Muscle layer of duodenum (tissue), 2 donors: ENCODE results near the gene IFRD2.

ENCODE experiments used
- H3K27ac ChIP-seq: one replicate; pipeline ENCODE4 v1.7.0; 2013; ENCODE audit warnings: mild to moderate bottlenecking, low read length
- H3K27me3 ChIP-seq: one replicate; pipeline ENCODE4 v1.7.0; 2013; ENCODE audit warnings: low read depth, mild to moderate bottlenecking, control low read depth, low read length
- H3K36me3 ChIP-seq, 2 donors: one replicate each; pipeline ENCODE4 v1.7.0; 2013; ENCODE audit warnings: low read length in 2 of 2, control low read depth in 1 of 2, mild to moderate bottlenecking in 1 of 2; ENCODE audit not compliant: insufficient read depth in 2 of 2, control insufficient read depth in 1 of 2
- H3K4me1 ChIP-seq, 2 donors: one replicate each; pipeline ENCODE4 v1.7.0; 2013; ENCODE audit warnings: low read length in 2 of 2, mild to moderate bottlenecking in 2 of 2, control low read depth in 1 of 2, moderate library complexity in 1 of 2; ENCODE audit not compliant: insufficient read depth in 2 of 2, control insufficient read depth in 1 of 2
- H3K4me3 ChIP-seq, 2 donors: one replicate each; pipeline ENCODE4 v1.7.0; 2013; ENCODE audit warnings: low read length in 2 of 2, low read depth in 1 of 2, mild to moderate bottlenecking in 1 of 2
- H3K9me3 ChIP-seq, 2 donors: one replicate each; pipeline ENCODE4 v1.7.0; 2013; ENCODE audit warnings: low read length in 2 of 2, control low read depth in 1 of 2, mild to moderate bottlenecking in 1 of 2; ENCODE audit not compliant: control insufficient read depth in 1 of 2
- donor health status: healthy.

The IFRD2 gene

DNA sequence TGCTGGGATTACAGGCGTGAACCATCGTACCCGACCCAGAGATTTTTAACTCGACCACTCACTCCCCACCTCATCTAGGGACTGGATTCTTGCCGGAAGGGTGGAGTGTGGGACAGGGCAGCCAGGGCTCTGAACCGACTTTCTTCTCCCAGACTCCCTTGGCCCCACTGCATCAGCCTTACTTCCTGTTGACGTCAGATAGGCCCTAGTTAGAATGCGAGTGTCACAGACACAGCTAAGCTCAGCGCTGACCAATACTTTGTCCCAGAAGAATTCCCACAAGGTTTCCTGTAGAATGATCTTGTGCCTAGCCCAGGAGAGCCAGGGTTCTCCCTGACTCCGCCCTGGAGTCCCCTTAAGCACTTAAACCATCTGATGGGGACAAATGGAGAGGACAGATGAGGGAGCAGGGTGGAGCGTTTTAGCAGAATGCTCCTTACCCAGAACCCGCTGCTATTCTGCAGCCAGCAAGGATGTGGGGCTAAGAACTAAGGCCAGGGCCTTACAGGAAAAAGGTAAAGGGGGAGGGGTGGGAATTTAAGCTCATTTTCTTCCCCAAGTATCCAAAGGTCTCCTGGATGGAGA is 41.6 kb upstream of the IFRD2 start:
- Histone ChIP-seq H3K27ac (peak overlapping the region; percentile 41), H3K9me3 (no peaks in the 10 kb centered on the region), H3K36me3 (peaks cover 20 to 32% of the 10 kb centered on the region in 2 donors), H3K27me3 (no peaks in the 10 kb centered on the region), H3K4me1 (peaks cover 3 to 32% of the 10 kb centered on the region in 2 donors), H3K4me3 (no peak overlapping the region)

DNA sequence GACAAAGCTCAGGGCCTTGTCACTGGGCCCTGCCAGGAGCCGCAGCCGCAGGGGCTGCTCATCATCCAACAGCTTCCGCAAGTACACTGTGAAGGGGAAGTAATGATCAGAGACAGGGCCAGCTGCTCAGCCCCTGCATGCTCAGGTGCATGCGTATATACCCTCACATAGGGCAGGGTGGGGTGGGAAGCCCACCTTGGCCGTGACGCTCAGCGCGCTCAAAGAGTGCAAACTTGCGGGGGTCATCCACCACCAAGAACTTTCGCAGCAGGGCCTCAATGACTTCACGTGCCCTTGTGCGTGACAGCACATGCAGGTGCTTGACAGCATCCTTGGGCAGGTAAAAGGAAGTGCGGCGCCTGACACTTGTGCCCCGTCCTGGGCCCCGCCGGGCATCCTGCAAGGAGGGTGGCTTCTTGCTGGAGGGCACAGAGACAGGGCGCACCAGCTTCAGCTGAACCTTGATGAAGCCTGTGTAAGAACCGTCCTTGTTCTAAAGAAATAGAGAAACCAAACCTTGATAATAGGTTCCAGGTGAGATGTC is 39.2 kb upstream of the IFRD2 start:
- H3K27me3 ChIP-seq: no peaks in the 10 kb centered on the region
- no peaks in the 10 kb centered on the region for H3K9me3 ChIP-seq
- no peak overlapping the region for H3K4me3 ChIP-seq
- peaks cover 11 to 39% of the 10 kb centered on the region in 2 donors for H3K4me1 ChIP-seq
- peaks cover 20 to 26% of the 10 kb centered on the region in 2 donors for H3K36me3 ChIP-seq
- no peak overlapping the region for H3K27ac ChIP-seq

GRCh38 chr3:50330330-50330729 is 38.1 kb upstream of the IFRD2 start:
- peaks cover 20 to 36% of the 10 kb centered on the region in 2 donors for H3K36me3 ChIP-seq
- no peak overlapping the region for H3K4me3 ChIP-seq
- no peaks in the 10 kb centered on the region for H3K9me3 ChIP-seq
- no peaks in the 10 kb centered on the region for H3K27me3 ChIP-seq
- peaks cover 11 to 29% of the 10 kb centered on the region in 2 donors for H3K4me1 ChIP-seq
- H3K27ac ChIP-seq: no peak overlapping the region

GRCh38 chr3:50327943-50328691 is 35.9 kb upstream of the IFRD2 start, which contains the start of gene TUSC2:
TSS of gene TUSC2 (minus strand) at chr3:50328223. CDS start at chr3:50328099, 124 bp downstream.
- peaks cover 20 to 41% of the 10 kb centered on the region in 2 donors for H3K36me3 ChIP-seq
- peak within 1 kb of the TSS; percentile 81 to 98 for H3K4me3 ChIP-seq
- H3K9me3 ChIP-seq: no peaks in the 10 kb centered on the region
- H3K27ac ChIP-seq: peak within 1 kb of the TSS; percentile 80
- no peaks in the 10 kb centered on the region for H3K27me3 ChIP-seq
- H3K4me1 ChIP-seq: peaks cover 15 to 39% of the 10 kb centered on the region in 2 donors

DNA sequence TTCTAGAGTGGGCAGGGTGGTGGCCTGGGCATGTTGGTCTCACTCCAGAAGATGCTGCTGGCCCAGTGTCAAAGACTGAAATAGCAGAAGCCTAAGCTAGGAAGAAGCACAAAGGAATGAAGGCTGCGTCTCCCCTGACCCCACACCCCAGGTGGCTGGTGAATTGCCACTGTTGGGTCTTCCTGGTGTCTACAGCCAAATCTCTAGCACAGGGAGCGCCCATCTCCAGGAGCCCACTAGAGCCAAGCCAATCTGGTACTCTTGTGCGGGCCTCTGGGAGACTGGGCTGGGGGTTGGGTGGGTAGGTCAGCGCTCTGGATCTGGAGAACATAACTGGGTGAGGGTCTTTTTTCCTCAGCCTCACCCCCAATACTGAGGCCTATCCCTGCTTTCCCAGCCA is 34.9 kb upstream of the IFRD2 start:
- no peaks in the 10 kb centered on the region for H3K9me3 ChIP-seq
- peaks cover 20 to 41% of the 10 kb centered on the region in 2 donors for H3K36me3 ChIP-seq
- H3K27me3 ChIP-seq: no peaks in the 10 kb centered on the region
- H3K4me1 ChIP-seq: peaks cover 15 to 44% of the 10 kb centered on the region in 2 donors
- peak overlapping the region; percentile 81 to 98 for H3K4me3 ChIP-seq
- H3K27ac ChIP-seq: peak overlapping the region; percentile 80

DNA sequence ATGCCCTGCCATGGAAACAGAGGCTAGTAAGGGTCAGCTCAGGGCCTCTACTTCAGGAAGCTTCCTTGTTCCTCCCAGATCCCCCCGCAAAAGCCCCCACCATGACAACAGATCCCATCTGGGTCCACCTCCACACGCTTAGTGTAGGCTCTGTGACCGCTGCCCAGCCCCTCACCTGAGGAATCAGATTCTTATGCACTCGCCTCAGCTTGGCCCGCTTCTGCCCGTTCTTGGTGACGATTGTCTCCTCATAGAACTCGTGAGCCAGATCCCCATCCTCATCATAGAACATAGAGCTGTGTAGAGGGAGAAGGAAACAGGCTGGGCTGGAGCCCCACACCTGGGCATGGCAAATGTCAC is 33.9 kb upstream of the IFRD2 start:
- peaks cover 15 to 49% of the 10 kb centered on the region in 2 donors for H3K4me1 ChIP-seq
- no peak overlapping the region for H3K4me3 ChIP-seq
- H3K36me3 ChIP-seq: peaks cover 18 to 32% of the 10 kb centered on the region in 2 donors
- no peaks in the 10 kb centered on the region for H3K27me3 ChIP-seq
- no peak overlapping the region for H3K27ac ChIP-seq
- H3K9me3 ChIP-seq: no peaks in the 10 kb centered on the region

- no peaks in the 10 kb centered on the region for H3K9me3 ChIP-seq
- peaks cover 15 to 49% of the 10 kb centered on the region in 2 donors for H3K4me1 ChIP-seq
- no peaks in the 10 kb centered on the region for H3K27me3 ChIP-seq
- H3K4me3 ChIP-seq: no peak overlapping the region
- no peak overlapping the region for H3K27ac ChIP-seq
- H3K36me3 ChIP-seq: peaks cover 13 to 26% of the 10 kb centered on the region in 2 donors
These were observed 33.4 kb upstream of the IFRD2 start for GRCh38 chr3:50325497-50326181.

GRCh38 chr3:50325113-50325480 is 32.9 kb upstream of the IFRD2 start:
- H3K27ac ChIP-seq: peak overlapping the region; percentile 8
- peaks cover 7 to 21% of the 10 kb centered on the region in 2 donors for H3K36me3 ChIP-seq
- H3K9me3 ChIP-seq: no peaks in the 10 kb centered on the region
- no peak overlapping the region for H3K4me3 ChIP-seq
- no peaks in the 10 kb centered on the region for H3K27me3 ChIP-seq
- H3K4me1 ChIP-seq: peaks cover 20 to 54% of the 10 kb centered on the region in 2 donors

DNA sequence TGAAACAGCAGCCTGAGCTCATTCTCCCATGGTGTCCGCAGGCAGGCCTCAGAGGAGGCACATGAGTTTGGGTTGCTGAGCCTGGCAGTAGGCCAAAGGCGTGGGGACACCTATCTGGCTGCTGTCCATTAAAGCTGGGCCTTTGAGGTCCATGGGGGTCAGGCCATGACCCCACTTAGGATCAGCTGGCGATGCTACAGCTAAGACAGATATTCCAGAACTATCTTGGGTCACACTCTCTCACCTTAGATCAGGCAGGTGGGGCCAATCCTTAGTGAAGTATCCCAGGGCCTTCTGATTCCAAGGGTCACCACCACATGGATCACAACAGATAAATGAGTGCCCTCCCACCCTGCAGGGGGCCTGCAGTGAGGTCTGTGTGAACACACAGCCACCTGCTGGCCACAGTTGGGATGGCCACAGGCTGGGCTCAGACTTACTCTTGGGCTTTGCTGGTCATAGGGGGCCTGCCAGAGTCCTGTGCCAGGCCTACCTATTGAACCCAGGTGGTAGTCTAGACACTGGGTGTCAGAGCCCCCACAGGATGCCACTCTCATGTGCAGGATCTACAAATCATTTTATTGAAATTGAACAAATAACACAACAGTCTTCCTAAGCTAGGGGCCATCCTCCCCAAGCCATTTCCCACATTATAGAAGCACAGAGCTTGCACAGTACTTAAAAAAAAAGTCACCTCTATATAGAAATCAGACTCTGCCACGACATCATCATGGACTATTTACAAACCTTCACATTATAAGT is 32.3 kb upstream of the IFRD2 start:
- Histone ChIP-seq H3K27ac (peak overlapping the region; percentile 46), H3K36me3 (peaks cover 5 to 17% of the 10 kb centered on the region in 2 donors), H3K27me3 (no peaks in the 10 kb centered on the region), H3K9me3 (no peaks in the 10 kb centered on the region), H3K4me1 (peaks cover 22 to 59% of the 10 kb centered on the region in 2 donors), H3K4me3 (no peak overlapping the region)

DNA sequence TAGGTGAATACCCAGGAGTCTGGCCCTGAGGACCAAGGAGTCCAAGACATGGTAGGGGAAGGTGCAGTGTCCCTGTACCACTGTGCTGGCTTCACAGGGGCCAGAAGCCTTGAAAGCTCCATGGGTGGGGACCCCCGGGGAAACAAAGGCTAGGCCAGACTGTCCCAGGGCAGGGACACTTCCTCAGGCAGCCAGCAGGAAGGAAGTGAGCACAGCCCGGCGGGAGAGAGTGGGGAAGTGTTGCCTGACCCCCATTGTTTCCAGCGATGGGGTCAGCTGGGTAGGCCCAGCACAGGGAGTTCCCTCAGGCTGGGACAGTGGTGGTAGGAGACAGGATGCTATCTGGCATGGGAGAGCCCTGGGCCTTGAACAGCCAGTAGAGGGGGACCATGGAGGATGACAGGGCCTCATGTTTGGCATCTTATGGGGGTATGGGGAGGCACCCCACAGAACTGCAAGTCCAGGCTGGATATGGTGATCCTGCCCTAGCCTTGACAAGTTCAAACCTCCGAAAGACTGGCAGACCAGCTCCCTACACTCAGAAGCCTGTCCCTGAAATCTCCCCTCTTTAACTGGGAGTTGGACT is 31.5 kb upstream of the IFRD2 start:
- Histone ChIP-seq H3K27ac (peak overlapping the region; percentile 91), H3K36me3 (peaks cover 9 to 22% of the 10 kb centered on the region in 2 donors), H3K9me3 (no peaks in the 10 kb centered on the region), H3K4me1 (peaks cover 27 to 66% of the 10 kb centered on the region in 2 donors), H3K27me3 (no peaks in the 10 kb centered on the region), H3K4me3 (no peak overlapping the region)
